ENCODE data around the gene PRDX5.

GRCh38 chr11:64296830-64297698 lies 20.9 kb upstream of the PRDX5 start:
- TF ChIP-seq SMC3 (conservative IDR thresholded peaks at IDR 0.05; ENCODE audit: insufficient read depth, low read depth, low read length), result no peak
- TF ChIP-seq ZNF384 (IDR thresholded peaks at IDR 0.05; ENCODE audit: low read depth, low read length), result no peak
- no peak for TF ChIP-seq DIDO1 (tag; IDR thresholded peaks at IDR 0.05; ENCODE audit: low read depth)
- no peak for TF ChIP-seq RAD21 (CRISPR knock-in tag; conservative IDR thresholded peaks at IDR 0.05 in 1 of 2, IDR thresholded peaks at IDR 0.05 in 1 of 2)
